CD4-positive, alpha-beta T cell treated with Interleukin-2 at 100 ng/mL for 4 hours (primary cell): ENCODE measurements around the gene ZNF593OS.

ENCODE experiments used
- DNase-seq: peaks from one replicate; pipeline ENCODE4 v3.0.0-alpha.2; 2020; ENCODE audit warnings: low spot score

Gene ZNF593OS

DNA sequence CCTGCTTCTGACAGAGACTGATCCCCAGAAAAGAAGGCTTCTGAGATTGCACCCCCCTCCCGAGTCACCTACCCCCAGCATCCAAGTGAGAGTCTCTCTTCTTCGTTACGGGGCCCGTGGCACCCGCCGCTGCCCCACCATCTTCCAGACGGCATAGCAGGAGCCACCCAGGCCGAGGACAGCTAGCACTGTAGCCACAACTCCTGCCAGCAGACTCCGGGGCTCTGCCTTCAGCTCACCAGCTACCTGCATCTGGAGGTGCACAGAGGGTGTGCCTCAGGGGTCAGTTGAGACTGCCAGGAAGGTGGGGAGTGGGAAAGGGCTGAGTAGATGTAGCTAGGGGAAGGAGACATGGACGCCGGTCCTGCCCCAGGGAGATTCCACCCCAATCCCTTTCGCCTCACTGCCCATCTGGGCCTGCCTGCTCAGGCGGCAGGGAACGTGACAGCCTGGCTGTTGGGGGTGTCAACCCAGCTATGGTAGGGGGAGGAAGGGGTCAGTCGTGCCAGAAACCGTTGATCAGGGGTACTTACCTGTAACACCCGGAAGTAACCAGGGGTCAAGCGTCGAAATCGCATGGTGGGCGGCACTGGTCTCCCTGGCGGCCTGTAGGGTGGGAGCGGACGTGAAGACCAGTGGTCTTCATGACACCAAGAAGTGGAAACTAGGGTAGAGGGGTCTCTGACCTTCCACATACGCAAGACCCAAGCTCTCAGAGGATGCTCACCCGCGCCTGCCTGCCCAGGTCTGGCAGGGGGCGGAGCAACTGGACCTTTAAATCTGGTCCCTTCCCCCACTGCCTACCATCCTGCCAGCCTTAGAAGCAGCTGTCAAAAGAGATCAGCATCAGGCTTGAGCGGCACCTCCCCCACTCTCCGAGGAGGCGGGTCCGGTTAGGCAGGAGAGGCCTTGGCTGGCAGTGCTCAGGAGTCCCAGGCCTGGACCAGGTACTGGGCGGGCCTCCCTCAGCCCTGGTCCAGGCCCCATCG is at the start of gene ZNF593OS:
Gene ZNF593OS (minus strand): TSS at position 749 of the 989 bp plus-strand sequence. CDS start 171 bp downstream, at position 578.
- DNase-seq: no peak

DNA sequence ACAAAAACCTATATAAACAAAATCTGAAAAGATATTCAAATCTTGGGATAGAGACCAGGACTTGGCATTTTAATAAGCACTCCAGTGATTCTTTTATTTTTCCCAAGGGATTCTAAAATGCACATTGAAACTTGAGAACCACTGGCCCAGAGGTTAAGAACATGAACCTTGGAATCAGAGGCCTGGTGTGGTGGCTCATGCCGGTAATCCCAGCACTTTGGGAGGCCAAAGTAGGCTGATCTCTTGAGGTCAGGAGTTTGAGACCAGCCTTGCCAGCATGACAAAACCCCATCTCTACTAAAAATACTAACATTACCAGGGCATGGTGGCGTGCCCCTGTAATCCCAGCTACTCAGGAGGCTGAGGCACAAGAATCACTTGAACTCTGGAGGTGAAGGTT is 49.5 kb upstream of the ZNF593OS start:
- no peak for DNase-seq

DNA sequence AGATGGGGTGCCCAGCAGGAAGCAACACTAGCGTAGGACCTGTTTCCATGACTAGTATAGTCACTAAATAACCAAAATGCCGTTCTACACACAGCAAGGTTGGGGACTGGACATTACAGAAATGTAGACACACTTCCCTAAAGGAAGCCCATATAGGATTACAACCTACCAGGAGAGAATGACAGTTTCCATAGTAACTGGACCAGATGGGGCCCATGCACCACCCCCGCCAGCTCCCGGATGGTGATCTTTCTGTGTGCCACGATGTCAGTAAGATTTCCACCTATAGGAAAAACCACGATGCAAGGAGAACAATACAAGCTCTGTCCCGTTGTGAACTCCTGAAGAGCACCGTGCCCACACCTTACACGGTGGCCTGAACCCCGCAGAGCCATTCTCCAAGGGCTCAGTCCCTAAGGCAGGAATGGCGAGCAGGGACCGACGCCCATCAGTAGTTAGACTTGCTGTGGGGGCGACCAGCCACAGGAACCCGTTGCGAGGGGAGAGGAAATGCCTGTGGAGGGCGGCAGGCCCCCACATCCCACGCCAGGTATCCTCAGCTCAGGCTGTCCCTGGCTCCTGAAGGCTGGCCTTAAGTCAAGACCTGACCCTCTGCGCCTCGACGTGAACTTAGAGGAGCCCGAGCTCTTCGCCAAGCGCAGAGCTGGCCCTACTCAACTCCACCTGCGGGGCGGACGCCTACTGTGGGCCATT is 48.7 kb upstream of the ZNF593OS start:
- DNase-seq: no peak

DNA sequence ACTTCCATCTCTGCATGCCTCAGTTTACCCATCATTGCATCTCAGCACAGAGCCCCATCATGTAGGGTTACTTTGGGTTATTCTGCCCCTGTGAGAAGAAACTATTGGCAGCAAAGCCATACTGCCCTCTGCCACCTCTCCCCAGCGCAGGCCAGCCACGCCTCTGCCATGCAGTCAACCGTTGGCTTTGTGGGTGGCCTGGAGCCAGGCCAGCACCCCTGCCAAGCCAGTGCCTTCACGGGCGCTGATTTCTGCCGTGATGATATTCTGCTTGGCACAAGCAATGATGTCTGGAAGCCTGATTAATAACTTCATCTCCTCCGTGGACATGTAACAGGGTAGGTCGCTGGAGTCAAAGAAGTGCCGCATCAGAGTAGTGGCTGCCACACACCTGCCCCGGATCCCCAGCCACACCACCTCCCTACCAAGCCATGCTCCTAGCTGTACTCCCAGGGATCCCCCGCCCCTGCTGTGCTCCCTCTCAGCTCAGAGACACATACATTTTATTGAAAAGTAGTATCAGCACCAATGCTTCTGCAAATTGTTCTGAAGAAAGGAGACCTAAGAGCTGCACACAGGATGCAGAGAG is 47.4 kb upstream of the ZNF593OS start:
- DNase-seq: no peak

DNA sequence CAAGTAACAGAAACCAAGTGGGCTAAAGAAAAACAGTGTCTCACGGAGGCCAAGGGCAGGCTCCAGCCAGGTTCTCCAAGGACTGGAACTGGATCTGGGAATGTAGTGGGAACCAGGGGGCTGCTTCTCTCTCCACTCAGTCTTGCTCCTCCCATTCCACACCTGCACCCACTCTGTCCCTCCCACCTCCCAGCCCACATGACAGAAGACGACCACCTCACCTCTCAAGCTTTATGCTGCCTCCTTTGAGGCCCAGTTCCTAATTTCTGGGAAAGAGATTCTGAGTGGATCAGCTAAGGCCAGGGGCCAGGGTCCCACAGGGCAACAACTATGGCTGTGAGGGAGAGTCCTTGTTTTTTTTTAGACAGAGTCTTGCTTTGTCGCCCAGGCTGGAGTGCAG is 43.6 kb upstream of the ZNF593OS start:
- DNase-seq: no peak

DNA sequence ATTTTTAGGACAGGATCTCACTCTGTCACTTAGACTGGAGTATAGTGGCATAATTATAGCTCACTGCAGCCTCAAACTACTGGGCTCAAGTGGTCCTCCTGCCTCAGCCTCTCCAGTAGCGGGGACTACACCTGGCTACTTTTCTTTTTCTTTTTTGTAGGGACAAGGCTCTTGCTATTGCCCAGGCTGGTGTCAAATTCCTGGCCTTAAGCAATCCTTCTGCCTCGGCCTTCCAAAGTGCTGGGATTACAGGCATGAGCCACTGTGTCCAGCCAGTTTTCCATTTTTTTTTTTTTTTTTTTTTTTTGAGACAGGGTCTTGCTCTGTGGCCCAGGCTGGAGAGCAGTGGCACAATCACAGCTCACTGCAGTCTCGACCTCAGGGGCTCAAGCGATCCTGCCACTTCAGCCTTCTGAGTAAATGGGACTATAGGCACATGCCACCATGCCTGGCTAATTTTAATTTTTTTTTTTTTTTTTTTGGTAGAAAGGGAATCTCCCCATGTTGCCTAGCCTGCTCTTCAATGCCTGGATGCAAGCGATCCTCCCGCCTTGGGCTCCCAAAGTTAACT is 41.8 kb upstream of the ZNF593OS start:
- no peak for DNase-seq

DNA sequence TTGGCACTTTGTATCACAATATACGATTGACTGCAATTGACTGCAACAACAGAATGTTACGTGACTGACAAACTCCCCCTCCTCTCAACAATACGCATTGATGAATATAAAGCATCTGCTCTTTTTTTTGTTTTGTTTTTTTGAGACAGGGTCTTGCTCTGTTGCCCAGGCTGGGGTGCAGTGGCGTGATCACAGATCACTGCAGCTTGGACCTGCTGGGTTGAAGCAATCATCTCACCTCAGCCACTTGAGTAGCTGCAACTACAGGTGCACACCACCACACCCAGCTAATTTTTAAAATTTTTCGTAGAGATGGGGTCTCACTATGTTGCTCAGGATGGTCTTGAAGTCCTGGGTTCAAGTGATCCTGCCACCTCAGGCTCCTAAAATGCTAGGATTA is 41.1 kb upstream of the ZNF593OS start:
- DNase-seq: no peak

DNA sequence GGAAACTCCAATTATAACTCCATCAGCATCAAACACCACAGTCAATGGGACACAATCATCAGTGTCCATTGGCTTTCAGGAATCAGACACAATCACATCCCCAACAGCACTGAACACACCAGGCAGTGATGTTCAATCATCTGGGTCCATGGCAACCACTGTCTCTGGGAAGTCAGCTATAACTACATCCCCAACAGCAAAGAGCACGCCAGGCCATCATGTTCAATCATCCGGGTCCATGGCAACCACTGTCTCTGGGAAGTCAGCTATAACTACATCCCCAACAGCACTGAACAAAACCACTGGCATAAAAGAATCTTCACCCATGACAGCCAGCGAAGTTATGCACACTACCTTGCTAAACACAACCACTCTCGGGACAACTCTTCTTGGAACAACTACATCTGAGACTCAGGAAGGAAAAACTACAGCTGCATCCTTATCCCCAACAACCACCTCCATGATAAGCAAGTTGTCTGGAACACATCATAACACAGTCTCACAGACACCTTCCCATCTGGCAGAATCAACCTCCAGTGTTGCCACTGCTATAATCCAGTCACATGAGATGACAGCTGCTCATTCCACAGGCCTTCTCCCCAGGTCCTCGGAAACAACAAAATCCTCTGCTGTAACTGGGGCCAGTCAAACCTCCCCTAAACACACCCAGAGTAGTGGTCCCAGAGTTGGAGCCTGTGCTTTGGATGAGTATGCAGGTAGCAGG is 38.7 kb upstream of the ZNF593OS start:
- DNase-seq: no peak

DNA sequence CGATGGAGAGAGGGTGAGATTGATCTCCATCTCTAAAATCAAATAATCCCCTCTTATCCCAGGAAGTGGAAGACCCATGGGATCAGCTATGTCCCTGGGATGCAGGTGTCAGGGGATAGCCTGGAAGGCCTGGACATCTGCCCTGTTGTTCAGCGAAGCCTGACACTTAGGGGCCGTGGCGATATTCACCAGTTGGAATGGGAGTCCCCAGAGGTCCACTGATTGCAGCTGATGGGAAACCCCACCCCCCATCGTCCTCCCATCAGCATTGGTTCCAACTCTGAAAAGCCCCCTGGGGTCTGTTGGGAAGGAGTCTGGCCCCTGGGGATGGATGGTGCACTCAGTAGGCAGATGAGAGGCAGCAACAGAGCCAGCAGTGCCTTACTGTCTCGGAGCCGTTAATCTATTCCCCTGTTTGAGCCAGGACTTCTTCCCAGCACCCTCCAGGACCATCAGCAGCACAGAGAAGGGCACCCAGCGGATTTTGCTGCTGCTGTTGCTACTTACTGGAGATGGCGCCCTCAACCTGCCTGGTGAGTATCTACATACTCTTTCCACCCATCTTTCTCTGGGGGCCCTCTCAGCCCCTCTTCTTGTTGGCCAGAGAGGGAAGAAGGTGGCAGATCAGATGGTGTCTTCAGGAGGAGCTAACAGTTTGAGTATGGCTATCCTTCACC is 32.1 kb upstream of the ZNF593OS start:
- DNase-seq: no peak

DNA sequence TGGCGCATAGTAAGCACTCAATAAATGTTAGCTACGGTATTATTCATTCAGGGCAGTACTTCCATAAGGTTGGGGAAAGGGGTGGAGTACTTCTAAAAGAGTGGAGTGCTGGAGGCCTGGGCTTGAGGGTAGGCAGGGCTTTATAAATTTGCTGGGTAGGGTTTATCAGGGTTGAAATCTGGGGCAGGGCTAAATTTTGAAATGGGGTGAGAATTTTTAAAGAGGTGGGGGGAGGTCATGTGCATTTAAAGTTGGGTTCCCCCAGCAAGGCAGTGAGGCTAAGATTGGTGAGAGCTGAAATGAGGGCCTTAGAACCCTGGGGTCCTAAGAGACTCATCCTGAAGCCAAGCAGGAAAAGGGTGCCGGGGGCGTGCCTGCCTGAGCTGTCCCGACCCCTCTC is 28.8 kb upstream of the ZNF593OS start:
- no peak for DNase-seq

DNA sequence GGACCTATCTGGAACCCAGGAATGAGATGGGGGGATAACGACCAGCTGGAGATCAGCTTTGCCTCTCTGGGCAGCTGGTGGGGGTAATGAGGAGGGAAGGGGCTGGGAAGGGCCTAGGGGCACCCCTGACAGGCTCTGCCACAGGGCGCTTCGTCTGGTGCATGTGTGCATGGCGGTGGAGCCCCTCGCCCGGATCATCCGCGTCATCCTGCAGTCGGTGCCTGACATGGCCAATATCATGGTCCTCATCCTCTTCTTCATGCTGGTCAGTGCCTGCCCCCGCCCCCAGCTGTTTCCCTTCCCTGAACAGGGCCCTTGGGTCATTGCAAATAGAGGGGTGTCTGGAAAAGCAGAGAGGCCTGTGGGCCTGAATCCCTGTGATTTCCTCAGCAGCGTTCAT is 26.2 kb upstream of the ZNF593OS start:
- no peak for DNase-seq

DNA sequence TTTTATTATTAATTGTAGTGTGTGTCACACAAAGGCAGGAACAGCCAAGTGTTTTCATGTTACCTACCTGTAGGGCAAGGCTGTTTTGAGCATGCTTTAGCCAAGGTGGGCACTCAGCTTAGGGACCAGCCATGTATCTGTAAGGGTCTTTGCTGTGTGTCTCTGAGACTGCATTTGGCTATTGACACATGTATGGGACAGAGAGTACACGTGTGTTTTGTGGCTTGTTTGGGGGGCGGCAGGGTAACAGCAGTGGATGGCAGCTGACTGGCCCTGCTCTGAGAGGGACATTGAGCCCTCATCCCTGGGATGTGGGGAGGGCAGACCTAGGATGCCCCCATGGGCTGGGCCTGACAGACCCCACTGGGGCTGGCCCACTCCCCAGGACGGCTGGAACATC is 25.7 kb upstream of the ZNF593OS start:
- DNase-seq: no peak

DNA sequence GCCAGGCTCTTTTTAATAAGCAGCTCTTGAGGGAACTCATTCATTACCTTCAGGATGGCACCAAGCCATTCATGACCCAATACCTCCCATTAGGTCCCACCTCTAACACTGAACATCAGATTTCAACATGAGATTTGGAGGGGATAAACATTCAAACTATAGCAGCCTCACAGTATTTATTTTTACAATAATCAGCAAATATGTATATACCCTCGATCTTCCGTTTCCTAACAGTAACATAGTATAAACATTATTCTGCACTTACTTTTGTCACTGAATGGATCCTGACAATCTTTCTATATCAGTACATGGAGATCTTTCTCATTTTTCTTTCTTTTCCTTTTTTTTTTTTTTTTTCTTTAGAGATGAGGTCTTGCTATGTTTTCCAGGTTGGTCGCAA is 24.2 kb upstream of the ZNF593OS start:
- no peak for DNase-seq

DNA sequence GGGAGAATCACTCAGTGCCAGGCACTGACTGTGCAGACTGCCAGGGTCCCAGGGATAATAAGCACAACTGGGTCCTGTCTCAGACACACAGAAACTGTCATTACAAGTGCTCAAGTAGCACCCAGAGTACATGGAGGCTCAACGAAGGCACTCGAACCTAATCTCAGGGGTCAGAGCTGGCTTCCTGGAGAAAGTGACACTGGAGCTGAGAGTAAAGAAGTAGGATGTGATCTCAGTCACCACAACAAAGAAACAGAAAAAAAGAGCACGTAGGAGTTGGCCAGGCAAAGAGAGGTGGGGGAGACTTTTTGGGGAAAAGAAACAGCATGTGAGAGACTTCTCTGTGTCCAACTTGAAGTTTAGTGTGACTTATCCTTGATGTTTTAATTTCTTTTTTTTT is 20.1 kb upstream of the ZNF593OS start:
- DNase-seq: no peak

DNA sequence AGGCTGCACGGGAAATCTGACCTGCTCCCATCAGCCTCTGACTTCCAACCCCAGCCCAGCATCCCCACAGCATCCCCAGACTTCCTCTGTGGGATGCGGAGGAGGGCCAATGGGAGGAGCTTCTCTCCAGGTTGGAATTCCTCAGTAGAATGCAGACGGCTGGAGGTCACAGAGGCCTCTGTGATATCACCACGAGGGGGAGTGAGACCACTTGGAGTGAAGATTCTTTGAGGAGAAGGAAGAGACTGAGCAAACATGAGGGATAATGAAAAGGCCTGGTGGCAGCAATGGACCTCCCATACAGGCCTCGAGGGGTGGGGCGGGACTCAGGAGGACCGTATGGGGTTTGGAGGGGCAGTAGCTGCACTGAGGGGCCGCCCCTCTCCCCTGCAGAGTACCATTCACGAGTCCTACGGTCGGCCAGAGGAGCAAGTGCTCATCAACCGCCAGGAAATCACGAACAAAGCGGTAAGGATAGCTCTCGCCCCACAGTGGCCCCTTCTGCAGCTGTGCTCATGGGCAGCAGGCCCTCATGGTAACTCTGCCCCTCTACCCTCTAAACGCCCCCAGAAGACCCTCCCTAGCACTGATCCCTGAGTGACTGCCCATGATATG is 18.8 kb upstream of the ZNF593OS start, which contains the start of gene CATSPER4:
Gene CATSPER4 (plus strand): TSS at position 230 of the 615 bp plus-strand sequence. CDS start 26 bp downstream, at position 256.
- DNase-seq: peak; percentile 24

DNA sequence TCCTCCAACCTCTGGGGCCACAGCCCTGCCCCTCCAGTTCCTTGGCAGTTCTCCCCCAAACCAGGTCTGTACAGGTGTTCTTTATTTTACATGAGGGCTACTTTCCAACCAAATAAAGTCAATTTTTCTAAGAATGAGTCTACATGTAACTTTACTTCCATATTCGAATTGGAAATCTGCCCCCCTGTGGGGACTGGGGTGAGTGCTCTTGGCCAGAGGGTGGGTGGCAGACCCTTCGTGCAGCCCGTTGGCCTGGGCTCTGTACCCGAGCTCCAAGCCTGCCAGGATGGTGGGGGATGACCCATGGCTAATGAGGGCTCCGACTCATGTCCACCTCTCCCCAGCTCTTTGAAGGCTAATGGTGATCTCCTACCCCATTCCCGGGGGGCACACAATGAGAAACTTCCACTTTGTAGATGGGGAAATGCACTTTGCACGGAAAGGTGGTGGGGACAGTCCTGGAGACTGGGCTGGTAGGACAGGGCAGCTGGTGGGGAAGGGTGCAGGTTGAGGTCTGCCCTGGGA is 18.2 kb upstream of the ZNF593OS start:
- no peak for DNase-seq

DNA sequence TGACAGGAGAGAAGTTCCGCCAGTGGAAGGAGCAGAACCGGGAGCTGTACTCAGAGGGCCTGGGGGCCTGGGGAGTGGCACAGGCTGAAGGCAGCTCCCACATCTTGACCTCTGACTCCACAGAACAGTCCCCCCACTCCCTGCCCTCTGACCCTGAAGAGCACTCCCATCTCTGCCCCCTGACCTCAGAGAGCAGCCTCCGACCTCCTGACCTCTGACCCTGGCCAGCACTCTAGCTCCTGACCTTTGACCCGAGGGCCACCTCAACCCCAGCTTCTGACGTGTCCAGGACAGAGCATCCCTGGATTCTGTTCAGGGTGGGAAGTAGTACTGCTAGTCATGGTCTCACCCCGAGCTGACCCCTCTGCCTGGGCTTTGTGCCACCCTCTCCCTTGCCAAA is 17.7 kb upstream of the ZNF593OS start:
- DNase-seq: no peak

DNA sequence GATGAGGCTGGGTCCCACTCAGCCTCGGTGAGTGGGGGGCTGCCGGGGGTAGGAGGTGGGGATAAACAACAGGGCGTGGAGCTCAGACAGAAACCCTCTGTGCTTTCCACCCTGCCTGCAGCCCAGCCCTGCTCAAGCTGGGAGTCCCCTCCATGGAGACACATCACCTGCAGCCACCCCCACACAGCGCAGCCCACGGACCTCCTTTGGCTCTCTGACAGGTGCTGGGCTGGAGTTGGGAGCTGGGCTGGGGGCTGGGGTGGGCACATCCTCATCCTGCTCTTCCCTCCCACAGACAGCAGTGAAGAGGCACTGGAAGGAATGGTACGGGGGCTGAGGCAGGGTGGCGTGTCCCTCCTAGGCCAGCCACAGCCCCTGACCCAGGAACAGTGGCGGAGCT is 16.8 kb upstream of the ZNF593OS start:
- no peak for DNase-seq

DNA sequence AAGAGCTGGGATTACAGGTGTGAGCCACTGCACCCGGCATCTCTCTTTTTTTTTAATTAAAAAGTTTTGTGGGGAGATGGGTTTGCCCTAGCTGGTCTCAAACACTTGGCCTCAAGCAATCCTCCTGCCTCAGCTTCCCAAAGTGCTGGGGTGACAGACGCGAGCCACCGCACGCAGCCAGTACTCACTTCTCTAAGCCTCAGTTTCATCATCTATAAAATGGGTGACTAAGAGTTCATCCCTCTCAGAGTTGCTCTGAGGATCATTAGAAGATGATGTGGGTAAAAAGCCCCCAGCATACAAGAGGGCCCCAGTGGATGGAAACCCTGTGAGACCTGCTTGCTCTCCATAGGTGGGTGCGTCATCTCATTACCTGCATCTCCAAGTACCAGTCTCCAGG is 16.2 kb upstream of the ZNF593OS start:
- no peak for DNase-seq

DNA sequence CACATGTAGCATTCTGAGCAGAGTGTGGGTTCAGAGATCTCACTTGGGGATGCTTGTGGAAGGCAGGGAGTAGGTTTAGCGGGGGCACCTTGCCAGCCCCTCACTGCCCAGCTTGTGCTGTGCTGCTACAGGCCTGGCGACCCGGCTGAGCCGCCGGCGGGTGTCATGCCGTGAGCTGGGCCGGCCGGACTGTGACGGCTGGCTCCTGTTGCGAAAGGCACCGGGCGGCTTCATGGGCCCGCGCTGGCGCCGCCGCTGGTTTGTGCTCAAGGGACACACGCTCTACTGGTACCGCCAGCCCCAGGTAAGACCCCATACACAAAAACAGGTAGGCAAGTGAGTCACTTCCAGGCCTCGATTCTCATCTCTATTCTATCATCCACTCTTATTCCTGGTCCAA is 13.3 kb upstream of the ZNF593OS start:
- no peak for DNase-seq
